ENCODE results near the gene OR8K5. TPM values are rescaled to one million over a fixed set of nuclear protein-coding genes. Genes with fewer than 3 reads are reported as not detected.
"Not testable (repeated sequence)": the region's sequence is repeated elsewhere in the genome, so short reads cannot be mapped to it uniquely, and the experiment has no call there.

The OR8K5 gene
- total and polyA plus RNA-seq, 9 donors, result not detected

DNA sequence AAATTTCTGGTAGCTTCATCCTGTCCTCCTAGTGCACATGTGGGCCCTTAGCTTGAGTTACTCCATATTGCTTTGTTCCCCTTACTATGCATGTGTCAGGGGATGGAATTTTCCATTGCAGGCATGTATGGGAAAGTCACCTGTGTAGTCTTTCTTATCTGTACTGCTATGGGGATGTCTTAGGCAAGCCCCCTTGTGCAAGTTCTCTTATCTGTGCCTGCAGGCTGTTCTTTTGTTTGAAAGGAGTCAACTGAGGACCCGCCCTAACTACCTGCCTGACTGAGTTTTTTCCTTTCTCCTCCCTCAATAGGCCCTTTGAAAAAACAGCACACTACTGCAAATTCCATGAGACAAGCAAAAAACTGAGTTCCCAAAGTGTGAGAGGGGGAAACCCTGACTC, 8.7 kb downstream of the OR8K5 start:
- H3K9me3 ChIP-seq (replicated peaks; ENCODE audit: control insufficient read depth, low read depth, low read length), result peaks cover 26% of the 10 kb centered on the region
- H3K27ac ChIP-seq (ENCODE audit: low read length), result no peak overlapping the region
- no peaks in the 10 kb centered on the region for H3K4me1 ChIP-seq (ENCODE audit: control insufficient read depth, insufficient read depth, low read length)
- no peaks in the 10 kb centered on the region for H3K36me3 ChIP-seq (ENCODE audit: control insufficient read depth, insufficient read depth, low read length)
- DNase-seq, result no peak
- H3K4me3 ChIP-seq (ENCODE audit: low read length), result no peak overlapping the region
- WGBS (ENCODE audit: insufficient coverage), result no CpG with 5 or more reads among the region's 1 CpG
- no peaks in the 10 kb centered on the region for H3K27me3 ChIP-seq (ENCODE audit: control insufficient read depth, insufficient read depth, low read length)

DNA sequence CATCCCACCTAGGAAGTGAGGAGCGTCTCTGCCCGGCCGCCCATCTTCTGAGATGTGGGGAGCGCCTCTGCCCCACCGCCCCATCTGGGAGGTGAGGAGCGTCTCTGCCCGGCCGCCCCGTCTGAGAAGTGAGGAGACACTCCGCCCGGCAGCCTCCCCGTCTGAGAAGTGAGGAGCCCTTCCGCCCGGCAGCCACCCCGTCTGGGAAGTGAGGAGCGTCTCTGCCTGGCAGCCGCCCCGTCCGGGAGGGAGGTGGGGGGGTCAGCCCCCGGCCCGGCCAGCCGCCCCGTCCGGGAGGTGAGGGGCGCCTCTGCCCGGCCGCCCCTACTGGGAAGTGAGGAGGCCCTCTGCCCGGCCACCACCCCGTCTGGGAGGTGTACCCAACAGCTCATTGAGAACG, 16.4 kb downstream of the OR8K5 start:
- H3K4me1 ChIP-seq (ENCODE audit: control insufficient read depth, insufficient read depth, low read length); H3K27me3 ChIP-seq (ENCODE audit: control insufficient read depth, insufficient read depth, low read length); H3K27ac ChIP-seq (ENCODE audit: low read length); H3K9me3 ChIP-seq (replicated peaks; ENCODE audit: control insufficient read depth, low read depth, low read length); H3K36me3 ChIP-seq (ENCODE audit: control insufficient read depth, insufficient read depth, low read length); H3K4me3 ChIP-seq (ENCODE audit: low read length); DNase-seq: not testable (repeated sequence)
- WGBS (ENCODE audit: insufficient coverage), result 91% methylated on average over 6 of the region's 30 CpGs

DNA sequence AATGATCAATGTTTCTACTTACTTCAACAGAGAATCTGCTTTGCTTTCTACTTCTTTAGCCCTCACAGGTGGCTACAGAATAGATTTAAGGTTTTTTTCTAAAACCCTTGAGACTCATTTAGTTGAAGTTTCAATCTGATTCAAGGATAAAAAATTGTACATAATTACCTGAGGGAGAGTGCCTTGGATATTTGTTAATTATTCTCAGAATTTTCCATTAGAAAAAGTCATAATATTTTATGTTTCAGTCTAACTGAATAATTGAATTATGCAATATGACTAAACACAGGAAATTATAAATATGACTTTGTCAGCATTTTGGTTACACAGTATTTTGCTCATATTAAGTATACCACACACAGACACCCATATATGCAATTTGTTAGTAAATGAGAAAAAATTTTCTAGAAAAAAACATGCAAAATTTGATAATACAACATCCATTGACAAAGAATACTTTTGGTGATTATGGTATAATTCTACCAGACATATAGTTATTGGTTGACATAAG, 19.9 kb downstream of the OR8K5 start, which contains the start of gene OR8J3:
TSS of gene OR8J3 (minus strand) at position 51 of the 511 bp plus-strand sequence. CDS start 2,483 bp downstream, outside the sequence.
- Histone ChIP-seq H3K4me3 (ENCODE audit: low read length) (no peak within 1 kb of the TSS), H3K9me3 (replicated peaks; ENCODE audit: control insufficient read depth, low read depth, low read length) (peaks cover 5% of the 10 kb centered on the region), H3K36me3 (ENCODE audit: control insufficient read depth, insufficient read depth, low read length) (no peaks in the 10 kb centered on the region), H3K4me1 (ENCODE audit: control insufficient read depth, insufficient read depth, low read length) (no peaks in the 10 kb centered on the region), H3K27me3 (ENCODE audit: control insufficient read depth, insufficient read depth, low read length) (no peaks in the 10 kb centered on the region), H3K27ac (ENCODE audit: low read length) (no peak within 1 kb of the TSS)
- no peak for DNase-seq

DNA sequence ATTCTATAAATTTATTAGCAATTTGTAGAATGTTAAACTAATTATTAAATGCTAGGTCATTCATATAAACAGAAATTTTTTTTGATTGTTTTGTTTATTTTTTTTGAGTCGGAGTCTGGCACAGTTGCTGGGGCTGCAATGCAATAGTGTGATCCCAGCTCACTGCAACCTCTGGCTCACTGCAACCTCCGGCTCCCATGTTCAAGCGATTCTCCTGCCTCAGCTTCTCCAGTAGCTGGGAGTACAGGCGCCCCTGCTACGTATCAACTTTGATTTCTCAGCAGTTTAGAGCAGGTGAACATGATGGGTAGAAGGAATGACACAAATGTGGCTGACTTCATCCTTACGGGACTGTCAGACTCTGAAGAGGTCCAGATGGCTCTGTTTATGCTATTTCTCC, 38.0 kb downstream of the OR8K5 start, which contains the start of gene OR8H3:
TSS of gene OR8H3 (plus strand) at position 301 of the 400 bp plus-strand sequence. CDS start at position 301, 0 bp downstream.
- no peak within 1 kb of the TSS for H3K27ac ChIP-seq (ENCODE audit: low read length)

More for the DNA sequence above, 38.0 kb downstream of the OR8K5 start, which contains the start of gene OR8H3:
- Histone ChIP-seq H3K27me3 (ENCODE audit: control insufficient read depth, insufficient read depth, low read length) (no peaks in the 10 kb centered on the region), H3K36me3 (ENCODE audit: control insufficient read depth, insufficient read depth, low read length) (no peaks in the 10 kb centered on the region), H3K4me3 (ENCODE audit: low read length) (no peak within 1 kb of the TSS), H3K4me1 (ENCODE audit: control insufficient read depth, insufficient read depth, low read length) (no peaks in the 10 kb centered on the region), H3K9me3 (replicated peaks; ENCODE audit: control insufficient read depth, low read depth, low read length) (no peaks in the 10 kb centered on the region)
- WGBS (ENCODE audit: insufficient coverage), result 82% methylated on average over 2 of the region's 6 CpGs
- no peak for DNase-seq

Other genes with a start within 250 kb of the OR8K5 start
- not detected for gene OR5W2, start 245.7 kb downstream of the OR8K5 start, total RNA-seq
- gene OR5W2, start 245.7 kb downstream of the OR8K5 start, polyA plus RNA-seq (ENCODE audit: insufficient read depth in 1 of 8, insufficient read length in 8 of 8, low replicate concordance in 1 of 8), result not detected
- gene OR5I1, start 223.9 kb downstream of the OR8K5 start, total RNA-seq, result not detected
- gene OR5I1, start 223.9 kb downstream of the OR8K5 start, polyA plus RNA-seq (ENCODE audit: insufficient read depth in 1 of 8, insufficient read length in 8 of 8, low replicate concordance in 1 of 8), result not detected
- not detected for gene OR10AG1, start 190.4 kb downstream of the OR8K5 start, total RNA-seq
- gene OR10AG1, start 190.4 kb downstream of the OR8K5 start, polyA plus RNA-seq (ENCODE audit: insufficient read depth in 1 of 8, insufficient read length in 8 of 8, low replicate concordance in 1 of 8), result not detected
- gene OR5F1, start 165.7 kb downstream of the OR8K5 start, total RNA-seq, result not detected
- not detected for gene OR5F1, start 165.7 kb downstream of the OR8K5 start, polyA plus RNA-seq (ENCODE audit: insufficient read depth in 1 of 8, insufficient read length in 8 of 8, low replicate concordance in 1 of 8)
- not detected for gene OR5AS1, start 132.7 kb downstream of the OR8K5 start, total RNA-seq
- under 1 TPM in 5 of 8 donors, not detected in 3; 0.03 to 0.14 (median 0.03) TPM for gene OR5AS1, start 132.7 kb downstream of the OR8K5 start, polyA plus RNA-seq (ENCODE audit: insufficient read depth in 1 of 8, insufficient read length in 8 of 8, low replicate concordance in 1 of 8)
- not detected for gene OR8I2, start 67.0 kb downstream of the OR8K5 start, total RNA-seq
- gene OR8I2, start 67.0 kb downstream of the OR8K5 start, polyA plus RNA-seq (ENCODE audit: insufficient read depth in 1 of 8, insufficient read length in 8 of 8, low replicate concordance in 1 of 8), result not detected
- gene OR8H2, start 56.6 kb downstream of the OR8K5 start, total RNA-seq, result not detected
- gene OR8H2, start 56.6 kb downstream of the OR8K5 start, polyA plus RNA-seq (ENCODE audit: insufficient read depth in 1 of 8, insufficient read length in 8 of 8, low replicate concordance in 1 of 8), result under 1 TPM in 3 of 8 donors, not detected in 5; 0.04 to 0.13 (median 0.05) TPM
- gene OR8H3, start 37.9 kb downstream of the OR8K5 start, total RNA-seq, result not detected
- not detected for gene OR8H3, start 37.9 kb downstream of the OR8K5 start, polyA plus RNA-seq (ENCODE audit: insufficient read depth in 1 of 8, insufficient read length in 8 of 8, low replicate concordance in 1 of 8)
- not detected for gene OR8J3, start 20.1 kb downstream of the OR8K5 start, total RNA-seq
- gene OR8J3, start 20.1 kb downstream of the OR8K5 start, polyA plus RNA-seq (ENCODE audit: insufficient read depth in 1 of 8, insufficient read length in 8 of 8, low replicate concordance in 1 of 8), result not detected
- gene OR5J2, start 16.3 kb upstream of the OR8K5 start, total RNA-seq, result not detected
- gene OR5J2, start 16.3 kb upstream of the OR8K5 start, polyA plus RNA-seq (ENCODE audit: insufficient read depth in 1 of 8, insufficient read length in 8 of 8, low replicate concordance in 1 of 8), result not detected
- not detected for gene OR5T2, start 73.9 kb upstream of the OR8K5 start, total RNA-seq
- gene OR5T2, start 73.9 kb upstream of the OR8K5 start, polyA plus RNA-seq (ENCODE audit: insufficient read depth in 1 of 8, insufficient read length in 8 of 8, low replicate concordance in 1 of 8), result not detected
- not detected for gene OR5T3, start 91.9 kb upstream of the OR8K5 start, total RNA-seq
- not detected for gene OR5T3, start 91.9 kb upstream of the OR8K5 start, polyA plus RNA-seq (ENCODE audit: insufficient read depth in 1 of 8, insufficient read length in 8 of 8, low replicate concordance in 1 of 8)
- gene OR5T1, start 113.8 kb upstream of the OR8K5 start, total RNA-seq, result not detected
- not detected for gene OR5T1, start 113.8 kb upstream of the OR8K5 start, polyA plus RNA-seq (ENCODE audit: insufficient read depth in 1 of 8, insufficient read length in 8 of 8, low replicate concordance in 1 of 8)
- not detected for gene OR8H1, start 131.9 kb upstream of the OR8K5 start, total RNA-seq
- under 1 TPM in 1 of 8 donors, not detected in 7; 0.12 TPM for gene OR8H1, start 131.9 kb upstream of the OR8K5 start, polyA plus RNA-seq (ENCODE audit: insufficient read depth in 1 of 8, insufficient read length in 8 of 8, low replicate concordance in 1 of 8)
- gene OR8K3, start 154.8 kb upstream of the OR8K5 start, total RNA-seq, result not detected
- gene OR8K3, start 154.8 kb upstream of the OR8K5 start, polyA plus RNA-seq (ENCODE audit: insufficient read depth in 1 of 8, insufficient read length in 8 of 8, low replicate concordance in 1 of 8), result not detected
- not detected for gene OR8K1, start 185.7 kb upstream of the OR8K5 start, total RNA-seq
- not detected for gene OR8K1, start 185.7 kb upstream of the OR8K5 start, polyA plus RNA-seq (ENCODE audit: insufficient read depth in 1 of 8, insufficient read length in 8 of 8, low replicate concordance in 1 of 8)
- not detected for gene OR8J1, start 194.0 kb upstream of the OR8K5 start, total RNA-seq
- gene OR8J1, start 194.0 kb upstream of the OR8K5 start, polyA plus RNA-seq (ENCODE audit: insufficient read depth in 1 of 8, insufficient read length in 8 of 8, low replicate concordance in 1 of 8), result not detected
- not detected for gene OR8U1, start 215.3 kb upstream of the OR8K5 start, total RNA-seq
- gene OR8U1, start 215.3 kb upstream of the OR8K5 start, polyA plus RNA-seq (ENCODE audit: insufficient read depth in 1 of 8, insufficient read length in 8 of 8, low replicate concordance in 1 of 8), result not detected